Tibial nerve (tissue), 4 donors: ENCODE results near the gene MCCC1.

ENCODE experiments used
- EP300 ChIP-seq, 2 donors: sonication (generic); formaldehyde crosslinking; IDR thresholded peaks; one replicate each; pipeline ENCODE4 v1.6.1; 2017; ENCODE audit warnings: antibody characterized with exemption in 2 of 2, mild to moderate bottlenecking in 1 of 2
- POLR2A ChIP-seq, 2 donors: fragments of 450-650 bp; IDR thresholded peaks; one replicate each; pipeline ENCODE4 v1.6.1; 2017; ENCODE audit warnings: antibody characterized with exemption in 2 of 2, mild to moderate bottlenecking in 2 of 2, moderate library complexity in 2 of 2
- TF ChIP-seq, protein P1 (sequence below), 5 experiments: fragments of 200-600 bp in 3 of 5; fragments of 450-650 bp in 2 of 5; sonication (generic) in 3 of 5; IDR thresholded peaks; one replicate each; pipeline ENCODE4 v1.5.1; 2016 to 2019; ENCODE audit warnings: antibody characterized with exemption in 5 of 5, mild to moderate bottlenecking in 3 of 5, moderate library complexity in 2 of 5

GRCh38 chr3:182983876-182984275 lies 115.4 kb downstream of the MCCC1 start:
- TF ChIP-seq, protein P1, sequence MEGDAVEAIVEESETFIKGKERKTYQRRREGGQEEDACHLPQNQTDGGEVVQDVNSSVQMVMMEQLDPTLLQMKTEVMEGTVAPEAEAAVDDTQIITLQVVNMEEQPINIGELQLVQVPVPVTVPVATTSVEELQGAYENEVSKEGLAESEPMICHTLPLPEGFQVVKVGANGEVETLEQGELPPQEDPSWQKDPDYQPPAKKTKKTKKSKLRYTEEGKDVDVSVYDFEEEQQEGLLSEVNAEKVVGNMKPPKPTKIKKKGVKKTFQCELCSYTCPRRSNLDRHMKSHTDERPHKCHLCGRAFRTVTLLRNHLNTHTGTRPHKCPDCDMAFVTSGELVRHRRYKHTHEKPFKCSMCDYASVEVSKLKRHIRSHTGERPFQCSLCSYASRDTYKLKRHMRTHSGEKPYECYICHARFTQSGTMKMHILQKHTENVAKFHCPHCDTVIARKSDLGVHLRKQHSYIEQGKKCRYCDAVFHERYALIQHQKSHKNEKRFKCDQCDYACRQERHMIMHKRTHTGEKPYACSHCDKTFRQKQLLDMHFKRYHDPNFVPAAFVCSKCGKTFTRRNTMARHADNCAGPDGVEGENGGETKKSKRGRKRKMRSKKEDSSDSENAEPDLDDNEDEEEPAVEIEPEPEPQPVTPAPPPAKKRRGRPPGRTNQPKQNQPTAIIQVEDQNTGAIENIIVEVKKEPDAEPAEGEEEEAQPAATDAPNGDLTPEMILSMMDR (IDR thresholded peaks at IDR 0.05): no peak
- TF ChIP-seq POLR2A (IDR thresholded peaks at IDR 0.05): no peak
- no peak for TF ChIP-seq EP300 (IDR thresholded peaks at IDR 0.05)
